Activated T-helper 2 cell treated with anti-CD3 and anti-CD28 coated beads, Interferon-gamma antibody, Interleukin-2, Interleukin-4, amounts not matched to agents 10 μg/mL and 5 μg/mL and 100 μg/mL, durations not matched to agents 14 hours and 24 hours and 36 hours (primary cell): Measurements from ENCODE around the gene ITGB2. TPM values are rescaled to one million over a fixed set of nuclear protein-coding genes. Genes with fewer than 3 reads are reported as not detected.

ENCODE experiments used
- DNase-seq: peaks from one replicate; pipeline ENCODE4 v3.0.0; 2021; ENCODE audit warnings: low spot score
- H3K27ac Mint-ChIP-seq: one replicate; pipeline ENCODE4 v1.8.0; 2021; ENCODE audit warnings: mixed read lengths
- H3K27me3 Mint-ChIP-seq: one replicate; pipeline ENCODE4 v1.8.0; 2021; ENCODE audit warnings: low read depth, mixed read lengths
- H3K36me3 Mint-ChIP-seq: one replicate; pipeline ENCODE4 v1.8.0; 2021; ENCODE audit warnings: low read depth, mixed read lengths
- H3K4me1 Mint-ChIP-seq: one replicate; pipeline ENCODE4 v1.8.0; 2021; ENCODE audit warnings: low read depth, mixed read lengths
- H3K4me3 Mint-ChIP-seq: one replicate; pipeline ENCODE4 v1.8.0; 2021; ENCODE audit warnings: low read depth, mild to moderate bottlenecking, moderate library complexity, mixed read lengths
- H3K9me3 Mint-ChIP-seq: one replicate; pipeline ENCODE4 v1.8.0; 2021; ENCODE audit warnings: mixed read lengths
- intact Hi-C: fragments of 100-400 bp; cut with micrococcal nuclease; formaldehyde crosslinking; loops from one replicate; pipeline ENCODE4 v1.15.1; 2023
- total RNA-seq: library from RNA; stranded (reverse); gene quantifications from 2 replicates; pipeline ENCODE4 v1.2.3, GENCODE V29; 2022

ITGB2 gene
- total RNA-seq, 1 donor from 2014 or later = 210 TPM

GRCh38 chr21:44878053-44878982 lies 42.4 kb downstream of the ITGB2 start:
- no peaks in the 10 kb centered on the region for H3K36me3 Mint-ChIP-seq
- H3K4me1 Mint-ChIP-seq = peaks cover 35% of the 10 kb centered on the region
- no peaks in the 10 kb centered on the region for H3K27me3 Mint-ChIP-seq
- no peaks in the 10 kb centered on the region for H3K9me3 Mint-ChIP-seq
- no peak overlapping the region for H3K27ac Mint-ChIP-seq
- no peak overlapping the region for H3K4me3 Mint-ChIP-seq
- intact Hi-C loops = no loop called here
- DNase-seq = no peak

DNA sequence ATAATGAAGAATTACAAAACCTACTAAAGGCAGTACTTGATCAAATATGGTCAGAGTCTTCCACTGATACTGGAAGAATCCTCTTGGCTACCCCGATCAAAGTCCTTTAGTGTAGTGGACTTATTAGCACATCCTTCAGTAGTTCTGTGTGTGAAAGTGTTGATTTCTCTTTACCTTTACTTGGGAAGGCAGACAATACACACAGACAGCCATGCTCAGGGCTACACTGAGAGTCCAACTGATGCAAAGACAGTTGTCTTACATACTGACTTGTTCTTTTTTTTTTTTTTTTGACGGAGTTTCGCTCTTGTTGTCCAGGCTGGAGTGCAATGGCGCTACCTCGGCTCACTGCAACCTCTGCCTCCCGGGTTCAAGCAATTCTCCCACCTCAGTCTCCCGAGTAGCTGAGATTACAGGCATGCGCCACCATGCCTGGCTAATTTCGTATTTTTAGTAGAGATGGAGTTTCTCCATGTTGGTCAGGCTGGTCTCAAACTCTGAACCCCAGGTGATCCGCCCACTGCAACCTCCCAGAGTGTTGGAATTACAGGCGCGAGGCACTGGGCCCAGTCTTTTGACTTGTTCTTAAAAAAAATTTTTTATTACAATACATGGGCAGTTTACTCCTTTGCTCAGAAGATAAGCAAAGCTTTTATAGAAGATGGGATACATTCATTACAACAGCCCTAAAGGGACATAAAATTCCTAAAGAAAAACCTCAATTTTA lies 43.7 kb downstream of the ITGB2 start:
- DNase-seq = no peak
- H3K4me3 Mint-ChIP-seq = no peak overlapping the region
- H3K36me3 Mint-ChIP-seq = no peaks in the 10 kb centered on the region
- no peaks in the 10 kb centered on the region for H3K27me3 Mint-ChIP-seq
- H3K27ac Mint-ChIP-seq = no peak overlapping the region
- H3K4me1 Mint-ChIP-seq = peaks cover 40% of the 10 kb centered on the region
- intact Hi-C loops = no loop called here
- no peaks in the 10 kb centered on the region for H3K9me3 Mint-ChIP-seq

DNA sequence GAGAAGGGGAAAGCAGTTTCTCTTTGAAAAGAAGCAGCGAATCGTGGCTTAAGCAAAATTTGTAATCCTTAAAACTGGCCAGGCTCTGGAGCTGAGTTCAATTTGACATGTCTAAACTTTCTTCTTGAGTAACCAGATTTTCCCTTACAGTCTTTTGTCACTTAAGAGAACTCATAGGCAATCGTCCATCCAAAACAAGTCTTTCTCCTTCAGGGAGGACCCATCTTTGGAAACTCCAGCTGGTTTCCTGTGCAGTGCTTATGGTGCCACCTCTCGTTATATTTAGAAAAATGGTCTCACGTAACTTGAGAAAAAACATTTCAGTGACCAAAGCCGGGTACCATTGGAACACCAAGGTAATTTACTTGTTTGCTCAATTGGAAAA lies 45.4 kb downstream of the ITGB2 start:
- DNase-seq = no peak
- Mint-ChIP-seq H3K36me3 (peaks cover 2% of the 10 kb centered on the region), H3K4me3 (peak overlapping the region; percentile 85), H3K27ac (peak overlapping the region; percentile 89), H3K9me3 (no peaks in the 10 kb centered on the region), H3K4me1 (peaks cover 36% of the 10 kb centered on the region), H3K27me3 (no peaks in the 10 kb centered on the region)
- intact Hi-C loops = loop anchor here (2.0 kb wide), 2 partner anchors 51 to 83 kb away; no protein-coding TSS in a partner anchor

GRCh38 chr21:44874497-44875315 lies 46.0 kb downstream of the ITGB2 start:
- Mint-ChIP-seq H3K4me1 (peaks cover 41% of the 10 kb centered on the region), H3K27me3 (no peaks in the 10 kb centered on the region), H3K36me3 (peaks cover 2% of the 10 kb centered on the region), H3K9me3 (no peaks in the 10 kb centered on the region), H3K27ac (peak overlapping the region; percentile 89), H3K4me3 (peak overlapping the region; percentile 85)
- intact Hi-C loops = loop anchor here (1.0 to 5.0 kb wide), 4 partner anchors 52 to 203 kb away; partner anchors contain the start of gene UBE2G2
- peak; percentile 43 for DNase-seq

GRCh38 chr21:44874240-44874496 lies 46.5 kb downstream of the ITGB2 start:
- intact Hi-C loops = loop anchor here (1.0 to 5.0 kb wide), 4 partner anchors 53 to 203 kb away; partner anchors contain the start of gene UBE2G2
- H3K9me3 Mint-ChIP-seq = no peaks in the 10 kb centered on the region
- peak overlapping the region; percentile 89 for H3K27ac Mint-ChIP-seq
- H3K36me3 Mint-ChIP-seq = peaks cover 2% of the 10 kb centered on the region
- H3K27me3 Mint-ChIP-seq = no peaks in the 10 kb centered on the region
- peaks cover 43% of the 10 kb centered on the region for H3K4me1 Mint-ChIP-seq
- no peak for DNase-seq
- peak overlapping the region; percentile 85 for H3K4me3 Mint-ChIP-seq

- intact Hi-C loops = loop anchor here (1.0 to 5.0 kb wide), 5 partner anchors 41 to 204 kb away; partner anchors contain the start of gene UBE2G2
- peak; percentile 100 for DNase-seq
- Mint-ChIP-seq H3K27ac (peak within 1 kb of the TSS; percentile 89), H3K9me3 (no peaks in the 10 kb centered on the region), H3K27me3 (no peaks in the 10 kb centered on the region), H3K36me3 (peaks cover 8% of the 10 kb centered on the region), H3K4me3 (peak within 1 kb of the TSS; percentile 87), H3K4me1 (peaks cover 48% of the 10 kb centered on the region)
Measured at GRCh38 chr21:44873356-44874239, 47.1 kb downstream of the ITGB2 start, which contains the start of gene PTTG1IP. TSS of gene PTTG1IP (minus strand) at chr21:44873690. CDS start at chr21:44873616, 74 bp downstream.

- H3K4me1 Mint-ChIP-seq = peaks cover 56% of the 10 kb centered on the region
- H3K9me3 Mint-ChIP-seq = no peaks in the 10 kb centered on the region
- peak overlapping the region; percentile 87 for H3K4me3 Mint-ChIP-seq
- H3K27ac Mint-ChIP-seq = peak overlapping the region; percentile 57
- intact Hi-C loops = loop anchor here (1.0 to 5.0 kb wide), 3 partner anchors 42 to 204 kb away; no protein-coding TSS in a partner anchor
- H3K36me3 Mint-ChIP-seq = peaks cover 13% of the 10 kb centered on the region
- H3K27me3 Mint-ChIP-seq = no peaks in the 10 kb centered on the region
- no peak for DNase-seq
Measured at GRCh38 chr21:44872649-44873355, 47.9 kb downstream of the ITGB2 start.

GRCh38 chr21:44872323-44872648 lies 48.4 kb downstream of the ITGB2 start:
- H3K4me1 Mint-ChIP-seq = peaks cover 61% of the 10 kb centered on the region
- H3K36me3 Mint-ChIP-seq = peaks cover 17% of the 10 kb centered on the region
- intact Hi-C loops = loop anchor here (1.0 to 5.0 kb wide), 3 partner anchors 43 to 205 kb away; no protein-coding TSS in a partner anchor
- no peak for DNase-seq
- H3K27ac Mint-ChIP-seq = peak overlapping the region; percentile 57
- peak overlapping the region; percentile 87 for H3K4me3 Mint-ChIP-seq
- H3K27me3 Mint-ChIP-seq = no peaks in the 10 kb centered on the region
- no peaks in the 10 kb centered on the region for H3K9me3 Mint-ChIP-seq

DNA sequence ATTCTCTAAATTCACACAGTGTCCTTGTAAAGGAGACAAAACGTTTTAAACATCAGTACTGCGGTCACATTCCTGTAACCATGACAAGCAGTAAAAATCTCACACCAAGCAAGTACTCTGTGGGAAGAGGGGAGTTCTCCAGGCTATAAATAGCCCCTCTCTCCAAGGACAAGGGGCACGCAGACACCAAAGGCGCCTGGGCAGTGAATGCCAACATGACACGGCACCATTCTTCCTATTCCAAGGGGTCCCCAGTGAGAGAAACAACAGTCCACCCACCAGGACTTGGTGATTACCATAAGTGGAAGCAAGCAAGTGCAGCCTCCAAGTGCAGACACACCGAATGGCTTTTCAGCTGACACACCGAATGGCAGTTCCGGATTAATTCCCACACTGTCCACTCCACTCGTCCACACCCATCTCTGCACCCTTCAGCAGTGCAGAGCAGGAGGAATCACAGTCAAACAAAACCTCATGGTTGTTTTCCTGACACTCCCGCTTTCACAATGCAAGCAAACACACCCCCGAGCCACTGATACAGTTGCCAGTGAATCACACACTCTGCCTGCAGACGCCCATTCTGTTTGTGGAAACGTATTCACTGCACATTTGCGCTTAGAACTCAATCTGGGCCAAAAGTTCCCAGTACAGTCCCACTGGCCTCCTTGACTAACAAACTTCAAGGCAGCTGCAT lies 49.0 kb downstream of the ITGB2 start:
- peak overlapping the region; percentile 57 for H3K27ac Mint-ChIP-seq
- peak overlapping the region; percentile 87 for H3K4me3 Mint-ChIP-seq
- H3K4me1 Mint-ChIP-seq = peaks cover 67% of the 10 kb centered on the region
- no peaks in the 10 kb centered on the region for H3K9me3 Mint-ChIP-seq
- H3K36me3 Mint-ChIP-seq = peaks cover 19% of the 10 kb centered on the region
- no peak for DNase-seq
- intact Hi-C loops = loop anchor here (1.0 to 5.0 kb wide), 3 partner anchors 43 to 206 kb away; no protein-coding TSS in a partner anchor
- H3K27me3 Mint-ChIP-seq = no peaks in the 10 kb centered on the region

GRCh38 chr21:44870748-44871495 lies 49.8 kb downstream of the ITGB2 start:
- Mint-ChIP-seq H3K9me3 (no peaks in the 10 kb centered on the region), H3K36me3 (peaks cover 19% of the 10 kb centered on the region), H3K4me3 (peak overlapping the region; percentile 76), H3K27me3 (no peaks in the 10 kb centered on the region), H3K4me1 (peaks cover 72% of the 10 kb centered on the region), H3K27ac (peak overlapping the region; percentile 78)
- intact Hi-C loops = loop anchor here (5.0 kb wide), 1 partner anchor 206 kb away; no protein-coding TSS in a partner anchor
- no peak for DNase-seq
